ENCODE data around the gene SLC1A3. TPM values are rescaled to one million over a fixed set of nuclear protein-coding genes. Genes with fewer than 3 reads are reported as not detected.

SLC1A3 gene
- total and polyA plus RNA-seq, 4 donors = 3.4 to 47.6 (median 28.2) TPM

GRCh38 chr5:36692791-36693763 is 86.7 kb downstream of the SLC1A3 start:
- ATAC-seq (ENCODE audit: insufficient read depth, low FRiP score) (peak; percentile 58), DNase-seq (peak; percentile 85 to 87 (median 86))
- TF ChIP-seq CTCF (IDR thresholded peaks at IDR 0.05; ENCODE audit: control extremely low read depth, extremely low read depth) = peak; percentile 55
- peaks cover 0 to 2% (median 0%) of the 10 kb centered on the region in 3 donors for H3K27me3 ChIP-seq (ENCODE audit: control insufficient read depth in 3 of 3, insufficient read depth in 3 of 3, low read length in 2 of 3)
- H3K27ac ChIP-seq (ENCODE audit: low read depth in 1 of 2, low read length in 1 of 2) = no peak overlapping the region
- no peak overlapping the region for H3K4me3 ChIP-seq
- no peaks in the 10 kb centered on the region for H3K36me3 ChIP-seq (ENCODE audit: control insufficient read depth in 4 of 4, insufficient read depth in 4 of 4, low read length in 4 of 4)
- peaks cover 0 to 2% (median 0%) of the 10 kb centered on the region in 4 donors for H3K9me3 ChIP-seq (ENCODE audit: control insufficient read depth in 4 of 4, insufficient read depth in 3 of 4, low read length in 3 of 4)
- peaks cover 0 to 33% (median 3%) of the 10 kb centered on the region in 5 donors for H3K4me1 ChIP-seq (ENCODE audit: control insufficient read depth in 5 of 5, insufficient read depth in 5 of 5, low read length in 5 of 5)
- H3K9ac ChIP-seq (ENCODE audit: insufficient read depth in 1 of 2, low read length in 2 of 2) = no peak overlapping the region
- WGBS, 2 donors = 15 to 23% methylated on average over 35 to 44 of the region's 44 CpGs

- DNase-seq = no peak
- peaks cover 0 to 2% (median 0%) of the 10 kb centered on the region in 3 donors for H3K27me3 ChIP-seq (ENCODE audit: control insufficient read depth in 3 of 3, insufficient read depth in 3 of 3, low read length in 2 of 3)
- H3K9me3 ChIP-seq (ENCODE audit: control insufficient read depth in 4 of 4, insufficient read depth in 3 of 4, low read length in 3 of 4) = peaks cover 0 to 2% (median 0%) of the 10 kb centered on the region in 4 donors
- WGBS, 2 donors = 85 to 89% methylated on average over 5 of the region's 5 CpGs
- H3K27ac ChIP-seq (ENCODE audit: low read depth in 1 of 2, low read length in 1 of 2) = no peak overlapping the region
- H3K9ac ChIP-seq (ENCODE audit: insufficient read depth in 1 of 2, low read length in 2 of 2) = no peak overlapping the region
- no peak overlapping the region for H3K4me3 ChIP-seq
- no peak for TF ChIP-seq CTCF (IDR thresholded peaks at IDR 0.05; ENCODE audit: control extremely low read depth, extremely low read depth)
- H3K4me1 ChIP-seq (ENCODE audit: control insufficient read depth in 5 of 5, insufficient read depth in 5 of 5, low read length in 5 of 5) = peaks cover 0 to 33% (median 3%) of the 10 kb centered on the region in 5 donors
- no peak for ATAC-seq (ENCODE audit: insufficient read depth, low FRiP score)
- H3K36me3 ChIP-seq (ENCODE audit: control insufficient read depth in 4 of 4, insufficient read depth in 4 of 4, low read length in 4 of 4) = no peaks in the 10 kb centered on the region
Observed at GRCh38 chr5:36694351-36694750, 87.9 kb downstream of the SLC1A3 start.

- peaks cover 2 to 23% (median 4%) of the 10 kb centered on the region in 5 donors for H3K4me1 ChIP-seq (ENCODE audit: control insufficient read depth in 5 of 5, insufficient read depth in 5 of 5, low read length in 5 of 5)
- DNase-seq (peak; percentile 52 to 66 (median 53)), ATAC-seq (ENCODE audit: insufficient read depth, low FRiP score) (peak; percentile 27)
- no peak overlapping the region for H3K4me3 ChIP-seq
- no peak for TF ChIP-seq CTCF (IDR thresholded peaks at IDR 0.05; ENCODE audit: control extremely low read depth, extremely low read depth)
- no peaks in the 10 kb centered on the region for H3K36me3 ChIP-seq (ENCODE audit: control insufficient read depth in 4 of 4, insufficient read depth in 4 of 4, low read length in 4 of 4)
- peaks cover 0 to 2% (median 0%) of the 10 kb centered on the region in 3 donors for H3K27me3 ChIP-seq (ENCODE audit: control insufficient read depth in 3 of 3, insufficient read depth in 3 of 3, low read length in 2 of 3)
- no peak overlapping the region for H3K9ac ChIP-seq (ENCODE audit: insufficient read depth in 1 of 2, low read length in 2 of 2)
- H3K9me3 ChIP-seq (ENCODE audit: control insufficient read depth in 4 of 4, insufficient read depth in 3 of 4, low read length in 3 of 4) = peaks cover 0 to 2% (median 0%) of the 10 kb centered on the region in 4 donors
- H3K27ac ChIP-seq (ENCODE audit: low read depth in 1 of 2, low read length in 1 of 2) = no peak overlapping the region
- 37 to 42% methylated on average over 7 of the region's 7 CpGs for WGBS, 2 donors
Observed at GRCh38 chr5:36696059-36696673, 89.8 kb downstream of the SLC1A3 start.
